ENCODE measurements around the gene ABCB11.

ABCB11 gene

DNA sequence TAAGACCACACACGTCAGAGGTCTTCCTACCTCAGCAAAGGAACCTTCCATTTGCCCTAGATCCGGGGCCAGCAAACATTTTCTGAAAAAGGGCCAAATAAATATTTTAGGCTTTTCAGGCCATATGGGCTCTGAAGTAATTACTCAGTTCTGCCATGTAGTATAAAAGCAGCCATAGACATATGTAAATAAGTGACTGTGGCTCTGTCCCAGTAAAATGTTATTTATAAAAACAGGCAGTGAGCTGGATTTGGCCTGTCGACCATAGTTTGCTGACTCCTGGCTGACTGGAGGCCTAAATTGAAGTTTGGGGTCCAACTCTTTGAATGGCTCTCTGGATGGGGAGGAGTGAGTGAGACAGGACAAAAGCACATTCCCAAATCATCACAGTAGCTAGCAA is 49.5 kb downstream of the ABCB11 start:
- no peak for DNase-seq (ENCODE audit: low read depth)
- no peak for TF ChIP-seq MYC (IDR thresholded peaks at IDR 0.05; ENCODE audit: low read depth, low read length)
- TF ChIP-seq, protein P1, sequence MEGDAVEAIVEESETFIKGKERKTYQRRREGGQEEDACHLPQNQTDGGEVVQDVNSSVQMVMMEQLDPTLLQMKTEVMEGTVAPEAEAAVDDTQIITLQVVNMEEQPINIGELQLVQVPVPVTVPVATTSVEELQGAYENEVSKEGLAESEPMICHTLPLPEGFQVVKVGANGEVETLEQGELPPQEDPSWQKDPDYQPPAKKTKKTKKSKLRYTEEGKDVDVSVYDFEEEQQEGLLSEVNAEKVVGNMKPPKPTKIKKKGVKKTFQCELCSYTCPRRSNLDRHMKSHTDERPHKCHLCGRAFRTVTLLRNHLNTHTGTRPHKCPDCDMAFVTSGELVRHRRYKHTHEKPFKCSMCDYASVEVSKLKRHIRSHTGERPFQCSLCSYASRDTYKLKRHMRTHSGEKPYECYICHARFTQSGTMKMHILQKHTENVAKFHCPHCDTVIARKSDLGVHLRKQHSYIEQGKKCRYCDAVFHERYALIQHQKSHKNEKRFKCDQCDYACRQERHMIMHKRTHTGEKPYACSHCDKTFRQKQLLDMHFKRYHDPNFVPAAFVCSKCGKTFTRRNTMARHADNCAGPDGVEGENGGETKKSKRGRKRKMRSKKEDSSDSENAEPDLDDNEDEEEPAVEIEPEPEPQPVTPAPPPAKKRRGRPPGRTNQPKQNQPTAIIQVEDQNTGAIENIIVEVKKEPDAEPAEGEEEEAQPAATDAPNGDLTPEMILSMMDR (IDR thresholded peaks at IDR 0.05; ENCODE audit: low read depth, low read length), result no peak
- TF ChIP-seq, protein P2, sequence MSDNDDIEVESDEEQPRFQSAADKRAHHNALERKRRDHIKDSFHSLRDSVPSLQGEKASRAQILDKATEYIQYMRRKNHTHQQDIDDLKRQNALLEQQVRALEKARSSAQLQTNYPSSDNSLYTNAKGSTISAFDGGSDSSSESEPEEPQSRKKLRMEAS (IDR thresholded peaks at IDR 0.05; ENCODE audit: low read depth, low read length), result no peak
- TF ChIP-seq POLR2A (IDR thresholded peaks at IDR 0.05; ENCODE audit: extremely low read depth, insufficient read length), result no peak

DNA sequence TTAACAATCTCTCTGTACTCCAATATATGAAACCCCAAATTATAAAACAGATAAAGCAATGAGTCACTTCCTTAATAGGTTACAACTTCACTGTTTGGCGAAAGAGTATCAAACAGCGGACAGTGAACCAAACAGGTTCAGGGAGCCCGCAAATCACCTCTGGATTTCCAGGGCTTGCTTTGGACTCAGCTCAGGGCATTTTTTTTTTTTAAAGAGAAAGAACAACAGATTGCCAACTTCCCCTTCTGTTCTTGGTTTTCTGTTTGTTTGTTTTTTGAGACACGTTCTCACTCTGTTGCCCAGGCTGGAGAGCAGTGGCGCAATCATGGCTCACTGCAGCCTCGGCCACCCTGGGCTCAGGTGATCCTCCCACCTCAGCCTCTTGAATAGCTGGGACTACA is 52.7 kb downstream of the ABCB11 start:
- DNase-seq (ENCODE audit: low read depth), result peak; percentile 25
- TF ChIP-seq, protein P1 (IDR thresholded peaks at IDR 0.05; ENCODE audit: low read depth, low read length), result no peak
- TF ChIP-seq, protein P2 (IDR thresholded peaks at IDR 0.05; ENCODE audit: low read depth, low read length), result no peak
- TF ChIP-seq MYC (IDR thresholded peaks at IDR 0.05; ENCODE audit: low read depth, low read length) (no peak), POLR2A (IDR thresholded peaks at IDR 0.05; ENCODE audit: extremely low read depth, insufficient read length) (no peak)
- H3K4me3 ChIP-seq (ENCODE audit: low read depth, low read length), result no peak overlapping the region

More for the DNA sequence above, 49.5 kb downstream of the ABCB11 start:
- no peak overlapping the region for H3K4me3 ChIP-seq (ENCODE audit: low read depth, low read length)

DNA sequence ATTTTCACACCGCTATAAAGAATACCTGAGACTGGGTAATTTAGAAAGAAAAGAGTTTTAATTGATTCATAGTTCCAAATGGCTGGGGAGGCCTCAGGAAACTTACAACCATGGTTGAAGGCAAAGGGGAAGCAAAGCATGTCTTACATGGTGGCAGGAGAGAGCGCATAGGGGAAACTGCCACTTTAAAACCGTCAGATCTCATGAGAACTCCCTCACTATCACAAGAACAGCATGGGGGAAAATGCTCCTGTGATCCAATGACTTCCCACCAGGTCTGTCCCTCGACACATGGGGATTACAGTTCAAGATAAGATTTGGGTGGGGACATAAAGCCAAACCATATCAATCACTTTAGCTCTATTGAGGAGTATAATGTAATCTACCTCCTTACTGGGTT is 53.5 kb downstream of the ABCB11 start:
- no peak overlapping the region for H3K4me3 ChIP-seq (ENCODE audit: low read depth, low read length)

DNA sequence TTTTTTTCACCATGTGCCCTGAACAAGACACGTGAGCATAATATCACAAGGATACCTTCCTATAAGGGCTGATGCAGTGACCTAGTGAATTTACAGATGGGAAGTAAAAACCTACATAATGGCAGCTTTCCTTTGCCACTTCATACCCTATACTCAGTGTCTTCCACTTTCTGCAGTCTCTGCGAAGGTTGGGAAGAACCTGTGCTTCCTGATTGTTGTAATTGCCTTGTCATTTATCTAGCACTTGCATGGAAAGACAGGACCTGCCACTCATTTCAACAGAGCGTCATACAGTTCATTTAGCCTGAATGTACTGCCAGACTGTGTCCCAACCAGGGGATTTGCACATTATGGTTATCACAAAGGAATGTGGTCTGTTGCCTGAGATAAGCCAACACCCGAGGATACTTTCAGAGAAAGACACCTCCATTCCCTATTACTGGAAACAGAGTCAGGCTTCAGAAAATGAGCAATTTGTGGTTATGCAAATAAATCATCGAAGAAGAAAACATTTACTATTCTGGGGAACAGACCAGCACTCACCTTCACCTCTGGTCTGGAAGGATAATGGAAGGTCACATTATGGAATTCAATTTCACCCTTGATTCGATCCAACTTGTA is 55.0 kb downstream of the ABCB11 start:
- TF ChIP-seq, protein P2 (IDR thresholded peaks at IDR 0.05; ENCODE audit: low read depth, low read length), result no peak
- TF ChIP-seq POLR2A (IDR thresholded peaks at IDR 0.05; ENCODE audit: extremely low read depth, insufficient read length) (no peak), MYC (IDR thresholded peaks at IDR 0.05; ENCODE audit: low read depth, low read length) (no peak)
- TF ChIP-seq, protein P1 (IDR thresholded peaks at IDR 0.05; ENCODE audit: low read depth, low read length), result no peak
- no peak overlapping the region for H3K4me3 ChIP-seq (ENCODE audit: low read depth, low read length)
- DNase-seq (ENCODE audit: low read depth), result peak; percentile 25

More for the DNA sequence above, 53.5 kb downstream of the ABCB11 start:
- DNase-seq (ENCODE audit: low read depth), result no peak
- TF ChIP-seq, protein P2 (IDR thresholded peaks at IDR 0.05; ENCODE audit: low read depth, low read length), result no peak
- no peak for TF ChIP-seq MYC (IDR thresholded peaks at IDR 0.05; ENCODE audit: low read depth, low read length)
- TF ChIP-seq, protein P1 (IDR thresholded peaks at IDR 0.05; ENCODE audit: low read depth, low read length), result no peak
- TF ChIP-seq POLR2A (IDR thresholded peaks at IDR 0.05; ENCODE audit: extremely low read depth, insufficient read length), result no peak

DNA sequence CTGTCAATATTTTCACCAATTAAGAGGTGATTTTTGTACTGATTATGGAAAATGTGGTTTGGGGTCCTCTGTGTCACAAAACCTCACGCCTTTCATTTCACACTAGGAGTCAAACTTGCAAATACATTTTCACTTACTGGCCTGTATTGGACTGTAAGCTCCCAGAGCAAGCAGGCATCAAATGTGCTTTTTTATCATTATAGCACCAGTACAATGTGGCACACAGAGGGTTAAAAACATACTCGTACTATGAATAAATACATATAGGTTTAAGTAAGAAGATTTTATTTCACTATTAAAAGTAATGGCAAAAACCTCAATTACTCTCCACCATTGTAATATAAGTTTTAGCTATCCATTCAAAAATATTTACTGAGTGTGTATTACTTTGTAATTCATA is 56.7 kb downstream of the ABCB11 start:
- H3K4me3 ChIP-seq (ENCODE audit: low read depth, low read length), result no peak overlapping the region
- TF ChIP-seq POLR2A (IDR thresholded peaks at IDR 0.05; ENCODE audit: extremely low read depth, insufficient read length), result no peak
- TF ChIP-seq, protein P2 (IDR thresholded peaks at IDR 0.05; ENCODE audit: low read depth, low read length), result no peak
- TF ChIP-seq MYC (IDR thresholded peaks at IDR 0.05; ENCODE audit: low read depth, low read length), result no peak
- TF ChIP-seq, protein P1 (IDR thresholded peaks at IDR 0.05; ENCODE audit: low read depth, low read length), result no peak
- DNase-seq (ENCODE audit: low read depth), result no peak
